ENCODE data around the gene CERT1.

GRCh38 chr5:75348241-75348640 lies 163.2 kb downstream of the CERT1 start:
- TF ChIP-seq PAX5 (IDR thresholded peaks at IDR 0.05; ENCODE audit: insufficient read depth, low read length, severe bottlenecking) (no peak), POLR2A (IDR thresholded peaks at IDR 0.05; ENCODE audit: low read depth, low read length) (no peak)

Measured in GM12891 (cell line).